Epithelial cell of esophagus (primary cell): ENCODE measurements around the gene CNIH2.

Experiments used
- DNase-seq: peaks from one replicate; pipeline ENCODE4 v3.0.0; 2010; ENCODE audit warnings: low read depth
- H3K4me3 ChIP-seq: 2 replicates; pipeline ENCODE4 v1.5.1; 2011; ENCODE audit warnings: mild to moderate bottlenecking, low read length, control low read depth
- TF ChIP-seq, protein P1 (sequence below): IDR thresholded peaks from 2 replicates; pipeline ENCODE4 v1.5.1; 2011; ENCODE audit warnings: low read depth, mild to moderate bottlenecking, low read length, control low read depth, inconsistent platforms; ENCODE audit not compliant: insufficient read depth; ENCODE audit errors: missing control alignments

Gene CNIH2

DNA sequence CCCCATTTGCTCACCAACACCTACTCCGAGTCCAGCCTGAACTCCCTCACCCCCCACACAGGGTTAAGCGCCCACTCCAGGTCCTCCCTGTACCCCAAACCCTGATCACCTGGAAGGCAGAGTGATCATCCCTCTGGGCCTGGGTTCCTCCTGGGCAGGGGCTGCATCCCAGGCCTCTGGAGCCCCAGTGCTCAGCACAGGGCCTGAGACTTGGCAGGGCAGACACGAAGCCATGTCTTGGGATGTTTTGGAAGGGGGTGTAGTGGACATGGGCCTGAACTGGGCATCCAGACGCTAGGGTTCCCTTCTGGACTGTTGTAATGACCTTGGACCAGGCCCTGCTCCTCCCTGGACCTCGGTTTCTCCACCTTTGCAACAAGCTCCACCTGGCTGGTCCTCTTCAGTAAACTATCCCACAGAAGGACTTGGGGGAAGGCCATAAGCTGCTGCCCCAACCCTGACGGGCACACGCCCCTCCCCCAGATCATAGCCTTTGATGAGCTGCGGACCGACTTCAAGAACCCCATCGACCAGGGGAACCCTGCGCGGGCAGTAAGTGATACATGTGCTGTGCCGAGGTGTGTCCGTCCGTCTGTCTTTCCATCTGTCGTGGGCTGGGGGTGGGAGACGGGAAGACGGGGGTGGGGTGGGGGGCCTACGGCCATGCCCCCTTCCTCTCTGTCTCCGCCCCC, 3.9 kb downstream of the CNIH2 start:
- no peak for DNase-seq

DNA sequence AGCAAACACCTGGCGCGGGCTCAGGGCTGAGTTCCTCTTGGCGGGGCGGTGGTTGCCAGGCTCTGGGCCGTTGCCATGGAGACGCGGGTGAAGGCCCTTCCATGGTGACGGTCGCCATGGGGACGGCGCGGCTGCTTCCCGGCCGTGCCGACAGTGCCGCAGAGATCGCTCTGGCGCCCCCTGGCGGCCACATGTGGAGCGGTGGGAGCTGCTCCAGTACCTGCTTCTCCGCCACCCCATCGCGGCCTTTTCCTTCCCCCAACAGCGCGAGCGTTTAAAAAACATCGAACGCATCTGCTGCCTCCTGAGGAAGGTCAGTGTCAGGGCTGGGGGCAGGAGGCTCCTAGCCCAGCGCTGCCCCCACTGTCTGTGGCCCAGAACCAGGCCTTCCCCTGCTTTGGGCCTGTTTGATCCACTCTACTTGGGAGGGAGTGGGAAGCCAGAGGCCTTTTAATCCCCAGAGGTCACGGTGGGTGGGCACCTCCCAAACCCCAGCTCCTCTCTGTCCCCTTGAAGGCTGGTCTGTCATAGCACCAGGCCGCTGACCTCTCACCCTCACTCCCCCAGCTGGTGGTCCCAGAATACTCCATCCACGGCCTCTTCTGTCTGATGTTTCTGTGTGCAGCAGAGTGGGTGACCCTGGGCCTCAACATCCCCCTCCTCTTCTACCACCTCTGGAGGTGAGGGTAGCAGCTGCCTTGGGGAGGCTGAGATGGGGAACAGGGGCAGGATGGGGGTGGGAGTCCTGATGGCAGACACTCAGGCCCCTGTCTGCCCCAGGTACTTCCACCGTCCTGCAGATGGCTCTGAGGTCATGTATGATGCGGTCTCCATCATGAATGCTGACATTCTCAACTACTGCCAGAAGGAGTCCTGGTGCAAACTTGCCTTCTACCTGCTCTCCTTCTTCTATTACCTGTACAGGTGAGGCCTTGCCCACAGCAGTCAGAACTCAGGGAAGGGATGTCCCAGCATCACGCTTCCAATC, 4.8 kb downstream of the CNIH2 start:
- peak; percentile 95 for DNase-seq
- no peak overlapping the region for H3K4me3 ChIP-seq
- TF ChIP-seq, protein P1, sequence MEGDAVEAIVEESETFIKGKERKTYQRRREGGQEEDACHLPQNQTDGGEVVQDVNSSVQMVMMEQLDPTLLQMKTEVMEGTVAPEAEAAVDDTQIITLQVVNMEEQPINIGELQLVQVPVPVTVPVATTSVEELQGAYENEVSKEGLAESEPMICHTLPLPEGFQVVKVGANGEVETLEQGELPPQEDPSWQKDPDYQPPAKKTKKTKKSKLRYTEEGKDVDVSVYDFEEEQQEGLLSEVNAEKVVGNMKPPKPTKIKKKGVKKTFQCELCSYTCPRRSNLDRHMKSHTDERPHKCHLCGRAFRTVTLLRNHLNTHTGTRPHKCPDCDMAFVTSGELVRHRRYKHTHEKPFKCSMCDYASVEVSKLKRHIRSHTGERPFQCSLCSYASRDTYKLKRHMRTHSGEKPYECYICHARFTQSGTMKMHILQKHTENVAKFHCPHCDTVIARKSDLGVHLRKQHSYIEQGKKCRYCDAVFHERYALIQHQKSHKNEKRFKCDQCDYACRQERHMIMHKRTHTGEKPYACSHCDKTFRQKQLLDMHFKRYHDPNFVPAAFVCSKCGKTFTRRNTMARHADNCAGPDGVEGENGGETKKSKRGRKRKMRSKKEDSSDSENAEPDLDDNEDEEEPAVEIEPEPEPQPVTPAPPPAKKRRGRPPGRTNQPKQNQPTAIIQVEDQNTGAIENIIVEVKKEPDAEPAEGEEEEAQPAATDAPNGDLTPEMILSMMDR, result peak; percentile 84

More for the DNA sequence above, 3.9 kb downstream of the CNIH2 start:
- H3K4me3 ChIP-seq, result no peak overlapping the region
- TF ChIP-seq, protein P1, result no peak

DNA sequence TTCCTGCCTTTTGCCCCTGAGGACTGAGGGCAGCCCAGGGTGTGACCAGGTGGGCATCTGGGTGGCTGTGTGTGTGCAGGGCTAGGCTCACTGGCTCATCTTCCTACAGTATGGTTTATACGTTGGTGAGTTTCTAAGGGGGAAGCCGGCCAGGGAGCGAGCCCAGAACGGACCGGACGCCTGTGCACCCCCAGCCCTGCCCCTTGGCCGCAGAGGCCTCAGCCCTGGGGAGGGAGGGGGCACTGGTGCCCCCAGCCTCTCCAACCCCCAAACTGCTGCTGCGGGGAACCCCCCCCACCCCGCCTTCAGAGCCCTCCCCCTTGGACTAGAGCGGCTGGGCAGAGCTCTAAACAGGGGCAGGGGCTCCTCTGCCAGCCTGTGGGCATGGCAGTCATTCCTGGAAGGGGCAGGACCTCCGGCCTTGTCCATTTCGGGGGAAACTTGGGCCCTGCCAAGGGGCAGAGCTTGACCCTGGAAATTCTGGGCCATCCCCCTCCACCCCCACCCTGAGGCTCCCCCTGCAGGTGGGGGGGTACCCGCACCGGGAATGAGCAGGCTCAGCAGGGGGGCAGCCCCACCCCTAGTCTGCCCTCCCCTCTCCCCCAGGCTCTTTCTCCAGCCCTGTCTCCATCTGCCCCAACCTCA, 5.6 kb downstream of the CNIH2 start:
- H3K4me3 ChIP-seq, result no peak overlapping the region

DNA sequence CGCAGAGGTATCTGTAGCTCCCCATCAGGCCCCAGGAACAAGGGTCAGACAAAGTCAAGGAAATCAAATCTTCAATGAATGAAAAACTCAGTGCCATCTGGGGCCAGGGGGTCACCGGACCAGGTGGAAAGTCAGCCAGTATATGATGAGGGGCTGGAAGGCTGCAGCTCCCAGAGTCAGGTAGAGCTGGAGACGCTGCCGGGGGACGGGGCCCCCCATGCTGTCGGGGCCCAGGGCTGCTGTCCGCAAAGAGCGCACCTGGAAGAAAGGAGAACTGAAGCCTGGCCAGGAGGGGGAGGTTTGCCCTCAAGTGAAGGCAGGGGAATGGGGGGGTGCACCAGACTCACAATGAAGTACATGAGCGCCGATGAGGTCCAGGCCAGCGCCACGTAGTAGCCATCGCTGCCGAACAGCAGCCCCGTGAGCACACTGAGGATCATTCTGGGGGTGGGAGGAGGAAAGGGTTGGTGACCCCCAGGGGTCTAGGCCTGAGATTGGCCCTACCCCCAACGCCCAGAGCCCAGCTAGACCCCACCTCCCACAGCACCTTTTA, 6.6 kb downstream of the CNIH2 start:
- H3K4me3 ChIP-seq, result no peak overlapping the region
- TF ChIP-seq, protein P1, result no peak
- no peak for DNase-seq

More for the DNA sequence above, 5.6 kb downstream of the CNIH2 start:
- DNase-seq, result no peak
- TF ChIP-seq, protein P1, result no peak

DNA sequence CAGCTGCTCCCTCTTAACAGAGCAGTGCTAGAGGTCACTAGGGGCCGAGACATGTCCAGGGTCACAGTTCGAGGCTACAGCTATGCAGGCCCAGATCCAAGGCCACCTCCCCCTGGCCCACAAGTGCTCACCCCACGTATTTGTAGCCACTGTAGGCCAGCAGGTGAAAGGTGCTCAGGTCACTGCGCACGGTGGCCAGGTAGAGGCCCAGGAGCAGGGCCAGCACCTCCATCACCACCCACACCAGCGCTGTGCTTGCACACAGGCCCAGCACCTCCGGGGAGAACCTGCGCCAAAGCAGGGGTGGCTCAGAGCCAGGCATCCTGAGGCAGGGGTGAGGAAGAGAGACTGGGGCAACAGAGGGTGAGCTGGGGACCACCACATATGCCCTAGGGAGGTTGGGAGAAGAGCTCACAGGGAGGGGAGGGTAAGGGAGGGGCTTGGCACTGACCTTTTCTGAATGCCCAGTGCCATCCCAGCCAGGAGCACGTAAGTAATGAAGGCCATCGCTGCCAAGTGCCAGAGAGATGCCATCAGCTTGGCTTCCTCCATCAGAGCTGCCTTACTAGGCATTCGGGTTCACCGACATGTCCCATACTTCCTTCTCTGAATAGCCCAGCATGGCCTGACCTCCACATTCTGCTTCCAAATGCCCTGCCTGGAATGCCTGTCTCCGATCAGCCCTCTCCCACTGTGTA, 7.4 kb downstream of the CNIH2 start:
- H3K4me3 ChIP-seq, result no peak overlapping the region
- TF ChIP-seq, protein P1, result no peak
- DNase-seq, result no peak

DNA sequence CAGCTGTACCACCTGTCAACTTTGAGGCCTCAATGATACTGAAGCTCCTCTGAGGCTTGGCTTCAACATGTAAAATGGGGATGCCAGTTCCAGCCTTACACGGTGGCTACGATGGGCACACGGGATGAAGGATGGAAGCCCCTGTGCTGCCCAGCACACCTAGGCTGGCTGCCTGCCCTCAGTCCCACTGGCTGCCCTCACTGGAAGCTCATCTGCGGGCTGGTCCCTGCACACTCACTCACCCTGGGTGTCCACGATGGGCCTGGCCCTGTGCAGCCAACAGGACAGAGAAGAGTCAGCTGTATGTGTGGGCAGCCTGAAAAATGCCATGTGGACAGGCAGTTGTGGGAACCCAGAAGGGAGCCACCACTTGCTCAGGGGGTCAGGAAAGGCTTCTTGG, 8.7 kb downstream of the CNIH2 start:
- no peak for DNase-seq
- H3K4me3 ChIP-seq, result no peak overlapping the region
- TF ChIP-seq, protein P1, result no peak
